UCSD-AML1 (cell line): ENCODE data around the gene C19orf38.
"Not testable (repeated sequence)": the region's sequence is repeated elsewhere in the genome, so short reads cannot be mapped to it uniquely, and the experiment has no call there.

ENCODE experiments used
- DNase-seq: peaks from one replicate; lab custom pipeline; 2025; ENCODE audit not compliant: unreplicated experiment; lab: John Stamatoyannopoulos, UW

The C19orf38 gene

DNA sequence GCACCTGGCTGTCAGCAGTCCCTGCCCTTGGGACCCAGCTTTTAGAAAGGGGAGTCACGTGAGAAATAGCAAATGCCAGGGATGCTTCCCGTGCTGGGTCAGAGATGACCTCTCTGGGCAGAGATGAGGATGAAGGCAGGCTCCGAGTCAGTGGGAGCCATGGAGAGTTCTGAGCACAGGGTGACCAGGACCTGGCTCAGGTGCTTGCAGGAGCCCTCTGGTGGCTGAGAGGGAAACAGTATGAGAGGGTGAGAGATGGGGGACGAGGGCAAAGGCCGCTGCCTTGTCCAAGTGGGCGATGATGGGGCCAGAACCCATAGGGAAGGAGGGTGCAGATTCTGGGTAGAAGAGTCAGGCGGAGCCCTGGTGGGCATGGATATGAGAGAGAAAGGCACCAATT, 28.0 kb upstream of the C19orf38 start:
- DNase-seq, result no peak

DNA sequence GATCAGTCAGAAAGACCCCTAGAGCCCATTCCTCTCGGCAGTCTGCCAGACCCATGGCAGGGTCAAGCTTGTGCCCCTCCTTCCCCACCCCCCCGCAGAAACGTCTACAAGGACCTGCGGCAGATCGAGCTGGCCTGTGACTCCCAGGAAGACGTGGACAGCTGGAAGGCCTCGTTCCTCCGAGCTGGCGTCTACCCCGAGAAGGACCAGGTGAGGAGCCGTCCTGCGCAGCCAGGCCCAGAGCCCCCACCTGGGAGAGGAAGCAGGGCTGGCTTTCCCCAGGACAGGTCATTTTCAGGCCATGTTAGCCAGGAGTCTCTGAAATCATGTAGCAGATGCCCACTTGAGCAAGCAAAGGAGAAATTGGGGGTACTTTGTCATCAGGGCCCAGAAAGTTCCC, 24.5 kb upstream of the C19orf38 start:
- DNase-seq, result no peak

DNA sequence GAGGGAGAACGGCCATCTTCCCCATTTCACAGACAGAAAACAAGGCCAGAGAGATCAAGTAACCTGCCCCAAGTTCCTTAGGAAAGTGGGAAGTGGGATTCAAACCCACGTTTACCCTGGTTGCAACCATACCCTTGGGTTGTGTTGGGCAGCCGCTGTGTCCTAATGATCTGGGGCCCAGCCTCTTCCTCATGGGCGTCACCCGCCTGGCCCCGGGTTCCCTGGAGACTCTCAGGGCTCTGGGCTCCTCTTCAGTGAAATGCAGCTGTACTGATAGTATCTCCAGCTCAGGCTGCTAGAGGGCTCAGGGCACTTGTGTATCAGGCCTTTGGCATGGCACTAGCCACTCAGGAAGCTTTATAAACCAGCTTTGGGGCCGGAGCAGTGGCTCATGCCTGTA, 22.0 kb upstream of the C19orf38 start:
- no peak for DNase-seq

DNA sequence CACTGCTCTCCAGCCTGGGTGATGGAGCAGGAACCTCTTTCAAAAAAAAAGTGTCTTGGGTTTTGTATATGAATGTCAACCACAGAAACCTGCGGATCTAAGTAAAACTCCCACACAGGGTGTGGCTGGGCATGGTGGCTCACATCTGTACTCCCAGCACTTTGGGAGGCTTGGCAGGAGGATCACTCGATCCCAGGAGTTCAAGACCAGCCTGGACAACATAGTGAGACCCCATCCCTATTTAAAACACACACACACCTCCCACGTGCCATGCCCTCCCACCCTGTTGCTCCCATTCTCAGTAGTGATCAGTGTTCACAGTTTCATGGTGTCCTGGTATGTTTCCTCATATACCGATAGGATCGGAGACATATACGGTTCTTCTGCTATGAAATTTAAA, 21.4 kb upstream of the C19orf38 start:
- no peak for DNase-seq

DNA sequence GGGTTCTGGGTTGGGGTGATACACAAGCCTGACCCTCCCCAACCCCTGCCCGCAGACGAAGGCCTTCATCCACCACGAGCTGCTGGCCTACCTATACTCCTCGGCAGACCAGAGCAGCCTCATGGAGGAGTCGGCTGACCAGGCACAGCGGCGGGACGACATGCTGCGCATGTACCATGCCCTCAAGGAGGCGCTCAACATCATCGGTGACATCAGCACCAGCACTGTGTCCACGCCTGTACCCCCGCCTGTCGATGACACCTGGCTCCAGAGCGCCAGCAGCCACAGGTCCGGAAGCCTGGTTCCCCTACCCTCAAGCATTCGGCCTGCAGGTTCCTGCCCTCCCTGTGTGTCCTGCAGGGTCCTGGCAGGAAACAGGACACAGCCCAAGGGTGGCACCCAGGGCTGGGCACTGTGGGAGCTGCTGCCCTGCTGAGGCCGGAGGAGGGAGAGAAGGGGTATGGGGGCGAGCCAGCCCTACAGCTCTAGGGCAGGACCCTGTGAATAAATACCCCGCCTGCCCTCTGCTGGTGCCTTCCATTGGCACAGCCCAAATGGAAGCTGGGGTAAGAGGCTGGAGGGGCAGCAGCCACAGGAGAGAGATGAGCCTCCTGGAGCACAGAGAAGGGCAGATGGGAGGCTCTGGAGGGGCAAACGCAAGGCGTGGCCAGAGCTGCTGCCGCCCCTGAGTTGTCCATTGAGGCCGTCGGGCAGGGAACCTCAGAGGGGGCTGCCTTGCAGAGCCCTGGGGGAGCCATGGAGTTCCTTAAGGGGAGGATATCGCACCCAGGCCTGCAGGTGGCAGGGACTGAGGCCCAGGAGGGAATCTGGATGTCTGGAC, 19.0 kb upstream of the C19orf38 start:
- DNase-seq, result peak; percentile 26

DNA sequence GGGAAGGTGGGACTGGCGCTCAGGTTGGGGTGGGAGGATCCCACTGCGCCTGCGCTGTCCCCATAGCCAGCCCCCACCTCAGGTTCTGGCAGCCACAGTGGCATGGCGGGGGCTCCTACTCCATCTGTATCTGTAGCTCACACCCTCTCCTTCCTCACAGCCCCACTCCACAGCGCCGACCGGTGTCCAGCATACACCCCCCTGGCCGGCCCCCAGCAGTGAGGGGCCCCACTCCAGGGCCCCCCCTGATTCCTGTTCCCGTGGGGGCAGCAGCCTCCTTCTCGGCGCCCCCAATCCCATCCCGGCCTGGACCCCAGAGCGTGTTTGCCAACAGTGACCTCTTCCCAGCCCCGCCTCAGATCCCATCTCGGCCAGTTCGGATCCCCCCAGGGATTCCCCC, 18.2 kb upstream of the C19orf38 start:
- DNase-seq, result no peak

DNA sequence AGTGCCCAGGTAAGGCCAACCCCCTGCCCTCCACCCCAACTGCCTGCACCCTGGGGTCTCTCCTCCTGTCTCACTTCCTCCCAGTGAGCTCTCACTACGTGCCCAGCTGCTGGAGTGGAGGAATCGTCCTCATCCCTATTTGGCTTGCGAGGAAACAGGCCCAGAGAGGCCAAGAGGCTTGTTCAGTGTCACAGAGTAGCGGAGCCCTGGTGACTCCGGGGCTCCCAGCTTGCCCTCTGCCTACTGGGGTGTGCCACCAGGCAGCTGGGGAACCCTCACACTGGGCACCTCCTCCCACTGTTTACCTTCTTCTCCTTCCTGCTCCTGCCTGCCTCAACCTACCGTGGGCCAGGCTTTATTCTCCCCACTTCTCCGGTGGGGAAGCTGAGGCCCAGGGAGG, 17.8 kb upstream of the C19orf38 start:
- no peak for DNase-seq

DNA sequence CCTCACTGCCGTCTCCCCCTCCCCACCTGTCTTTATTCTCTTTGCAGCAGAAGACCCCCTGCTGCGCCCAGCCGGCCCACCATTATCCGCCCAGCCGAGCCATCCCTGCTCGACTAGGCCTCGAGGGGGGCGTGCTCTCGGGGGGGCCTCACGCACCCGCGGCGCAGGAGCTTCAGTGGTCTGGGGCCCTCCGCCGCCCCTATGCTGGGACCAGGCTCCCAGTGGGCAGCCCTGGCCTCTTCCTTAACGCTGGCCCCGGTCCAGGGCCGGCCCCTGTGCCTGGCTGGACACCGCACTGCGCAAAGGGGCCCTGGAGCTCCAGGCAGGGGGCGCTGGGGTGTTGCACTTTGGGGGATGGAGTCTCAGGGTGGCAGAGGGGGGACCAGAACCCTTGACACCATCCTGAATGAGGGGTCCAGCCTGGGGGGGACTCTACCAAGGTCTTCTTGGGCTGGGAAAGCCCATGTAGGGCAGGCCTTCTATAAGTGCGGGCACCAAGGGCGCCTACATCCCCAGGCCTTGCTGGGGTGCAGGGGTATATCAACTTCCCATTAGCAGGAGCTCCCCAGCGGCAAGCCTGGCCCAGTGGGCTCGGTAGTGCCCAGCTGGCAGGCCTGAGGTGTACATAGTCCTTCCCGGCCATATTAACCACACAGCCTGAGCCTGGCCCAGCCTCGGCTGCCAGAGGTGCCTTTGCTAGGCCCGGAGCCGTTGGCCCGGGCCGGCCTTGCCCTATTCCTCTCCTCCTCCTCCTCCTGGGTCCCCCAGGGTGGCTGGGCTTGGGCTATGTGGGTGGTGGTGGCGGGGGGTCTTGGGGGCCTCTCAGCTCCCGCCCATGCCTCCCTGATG, 17.1 kb upstream of the C19orf38 start:
- DNase-seq, result no peak

DNA sequence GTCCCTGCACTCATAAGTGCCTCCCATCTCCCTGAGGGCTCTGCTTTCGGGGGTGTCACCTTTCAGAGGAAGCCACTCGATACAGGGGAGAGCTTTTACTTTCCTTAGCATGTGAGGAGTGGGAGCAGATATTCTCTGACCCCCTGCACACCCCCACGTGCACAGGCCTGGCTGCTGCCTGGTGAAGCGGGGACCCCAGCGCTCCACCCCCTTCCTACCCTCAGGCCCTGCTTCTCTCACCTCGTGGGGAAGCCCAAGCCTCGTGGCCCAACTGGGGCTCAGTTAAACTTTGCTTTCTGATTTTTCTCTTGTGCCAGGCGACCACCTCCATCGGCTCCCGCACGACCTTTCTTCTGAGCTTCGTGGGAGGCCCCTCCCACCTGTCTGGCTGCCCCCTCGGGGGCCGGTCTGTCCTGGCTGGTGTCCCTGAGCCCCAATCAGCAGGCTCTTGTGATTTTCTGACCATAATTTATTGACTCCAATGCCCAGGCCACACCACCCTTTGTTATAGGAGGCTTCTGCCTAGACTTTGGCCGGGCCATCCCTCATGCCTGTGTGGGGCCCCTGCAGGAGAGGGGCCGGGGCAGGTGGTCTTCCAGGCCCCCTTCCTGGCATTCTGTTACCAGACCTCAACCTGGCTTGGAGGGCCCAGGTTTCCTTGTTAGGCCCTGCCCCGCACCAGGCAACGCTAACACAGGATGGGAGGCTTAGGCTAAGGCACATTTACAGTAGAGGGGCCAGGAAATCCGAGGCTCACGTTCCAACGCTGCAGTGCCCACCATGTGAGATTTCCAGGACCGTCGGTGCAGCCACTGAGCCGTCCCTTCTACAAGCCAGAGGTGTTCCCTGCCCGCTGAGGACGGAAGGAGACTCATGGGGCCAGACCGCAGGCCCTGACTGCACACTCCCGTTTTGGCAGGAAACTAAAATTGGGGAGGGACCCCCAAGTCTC, 16.0 kb upstream of the C19orf38 start:
- no peak for DNase-seq

DNA sequence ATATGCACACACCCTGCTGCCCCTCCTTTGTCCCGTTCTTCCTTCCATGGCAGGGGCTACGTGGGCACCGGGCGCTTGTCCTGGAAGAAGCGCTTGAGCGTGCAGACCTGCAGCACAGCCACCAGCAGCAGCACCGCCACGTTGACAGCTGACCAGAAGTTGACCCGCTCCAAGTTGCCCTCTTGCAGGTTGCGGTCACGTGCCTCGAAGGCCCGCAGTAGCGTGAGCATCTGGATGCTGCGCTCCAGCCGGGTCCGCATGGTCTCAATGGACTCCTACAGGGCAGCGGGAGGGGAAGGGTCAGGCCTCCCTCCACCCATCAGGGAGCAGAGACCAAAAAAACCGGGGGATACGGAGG, 15.3 kb upstream of the C19orf38 start:
- no peak for DNase-seq

DNA sequence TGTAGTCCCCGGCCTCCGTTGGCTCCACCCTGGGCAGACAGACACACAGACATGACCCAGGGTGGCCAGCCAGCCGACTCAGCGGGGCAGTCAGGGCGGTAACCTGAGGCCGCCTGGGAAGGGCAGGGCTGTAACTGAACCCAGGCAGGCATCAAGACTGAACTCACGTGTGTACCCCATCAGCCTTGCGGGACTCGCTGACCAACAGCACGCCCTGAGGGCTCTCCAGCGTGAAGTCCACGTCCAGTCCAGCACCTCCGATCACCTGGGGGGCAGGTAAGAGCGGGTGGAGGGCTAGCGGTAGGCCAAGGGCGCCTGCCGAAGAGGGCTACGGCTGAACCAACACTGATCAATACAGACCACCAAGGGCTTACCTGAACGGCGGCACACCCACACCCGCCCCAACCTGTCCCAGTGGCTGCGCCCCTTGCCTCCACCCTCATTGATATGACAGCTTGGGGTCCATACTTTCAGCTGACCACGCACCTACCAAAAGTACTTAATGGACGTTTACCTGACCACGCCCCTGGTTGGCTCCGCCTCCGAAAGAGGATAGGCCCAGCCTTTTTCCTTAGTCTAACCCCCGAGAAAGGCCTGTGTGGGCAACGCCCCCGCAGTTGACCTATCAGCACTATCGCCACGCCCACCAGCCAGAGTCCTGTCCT, 13.0 kb upstream of the C19orf38 start:
- no peak for DNase-seq

DNA sequence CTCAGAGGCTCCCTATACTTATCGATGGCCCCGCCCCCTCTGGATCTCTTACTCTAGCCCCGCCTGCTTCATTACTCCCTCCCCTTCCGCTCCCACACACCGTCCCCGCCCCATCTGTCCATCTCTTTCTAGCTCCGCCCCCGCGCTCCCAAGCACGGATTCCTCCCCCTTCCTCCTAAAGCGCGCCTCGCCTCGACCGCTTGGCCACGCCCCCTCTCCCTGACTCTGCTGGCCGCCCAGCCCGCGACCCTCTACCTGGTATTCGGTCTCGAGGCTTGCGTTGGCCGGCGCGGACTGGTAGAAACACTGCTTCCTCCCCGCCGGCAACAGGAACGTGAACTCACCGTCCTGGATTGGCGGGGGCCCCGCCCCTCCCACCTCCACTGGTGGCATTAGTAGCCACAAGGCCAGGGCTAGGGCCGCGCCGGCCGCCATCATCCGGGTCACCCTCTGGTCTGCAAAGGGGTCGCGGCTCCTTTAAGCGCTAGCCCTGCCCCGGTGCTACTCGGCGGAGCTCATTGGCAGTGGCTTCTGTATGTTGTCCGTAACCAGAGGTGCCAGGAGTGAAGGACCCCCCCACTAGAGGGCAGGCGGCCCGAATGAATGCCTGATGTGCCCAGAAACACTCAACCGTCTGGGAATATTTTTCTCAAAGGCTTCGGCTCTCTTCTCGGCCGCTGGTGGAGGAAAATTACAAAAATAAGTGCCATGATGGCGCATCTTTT, 12.3 kb upstream of the C19orf38 start, which contains the start of gene TMED1:
Gene TMED1, minus strand, starts transcription at position 459 of the 725 bp plus-strand sequence. Its CDS starts 21 bp downstream, at position 438.
- peak; percentile 99 for DNase-seq

DNA sequence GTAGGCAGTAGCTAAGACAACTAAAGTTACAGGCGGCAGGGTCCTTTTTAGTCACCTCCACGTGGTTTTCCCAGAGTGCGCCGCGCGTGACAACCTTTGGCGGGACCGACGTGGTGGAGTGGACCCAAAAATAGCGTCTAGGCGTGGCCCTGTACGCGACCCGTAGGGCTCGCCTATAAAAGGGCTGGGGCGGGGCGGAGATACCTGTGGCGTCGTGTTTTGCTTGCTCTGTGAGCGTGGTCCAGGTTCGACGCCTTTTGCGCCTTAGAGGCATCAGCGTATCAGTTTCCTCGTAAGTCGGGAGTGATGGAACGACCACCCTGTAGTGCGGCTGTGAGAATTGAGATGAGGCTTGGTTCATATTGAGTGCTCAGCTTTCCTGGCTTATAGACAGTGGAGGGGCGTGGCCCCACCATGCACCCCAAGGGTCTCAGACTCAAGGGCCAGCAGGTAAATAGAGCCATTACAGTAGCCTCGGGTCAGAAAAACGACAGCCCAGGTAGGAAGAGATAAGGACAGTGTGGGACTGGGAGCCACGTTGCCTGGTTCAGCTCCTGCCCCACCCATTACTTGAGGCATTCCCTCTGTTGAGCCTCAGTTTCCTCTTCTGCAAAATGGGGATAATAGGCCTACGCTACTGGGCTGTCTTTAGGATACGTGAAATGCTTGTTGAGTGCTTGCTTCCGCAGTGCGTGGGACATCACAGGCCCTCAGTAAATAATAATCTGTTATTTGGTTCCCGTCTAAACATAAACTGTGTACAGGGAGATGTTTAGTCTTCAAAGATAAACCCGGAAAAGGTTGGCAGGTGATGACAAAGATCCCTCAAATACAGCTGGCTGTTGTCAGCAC, 11.5 kb upstream of the C19orf38 start:
- peak; percentile 94 for DNase-seq

DNA sequence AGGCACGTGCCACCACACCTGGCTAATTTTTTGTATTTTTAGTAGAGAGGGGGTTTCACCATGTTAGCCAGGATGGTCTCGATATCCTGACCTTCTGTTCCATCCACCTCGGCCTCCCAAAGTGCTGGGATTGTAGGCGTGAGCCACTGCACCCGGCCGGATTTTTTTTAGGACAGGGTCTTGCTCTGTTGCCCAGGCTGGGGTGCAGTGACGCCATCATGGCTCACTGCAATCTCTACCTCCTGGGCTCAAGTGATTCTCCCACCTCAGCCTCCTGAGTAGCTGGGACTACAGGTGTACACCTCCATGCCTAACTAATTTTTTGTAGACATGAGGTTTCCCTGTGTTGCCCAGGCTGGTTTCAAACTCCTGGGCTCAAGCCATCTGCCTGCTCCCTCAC, 10.6 kb upstream of the C19orf38 start:
- DNase-seq, result not testable (repeated sequence)

DNA sequence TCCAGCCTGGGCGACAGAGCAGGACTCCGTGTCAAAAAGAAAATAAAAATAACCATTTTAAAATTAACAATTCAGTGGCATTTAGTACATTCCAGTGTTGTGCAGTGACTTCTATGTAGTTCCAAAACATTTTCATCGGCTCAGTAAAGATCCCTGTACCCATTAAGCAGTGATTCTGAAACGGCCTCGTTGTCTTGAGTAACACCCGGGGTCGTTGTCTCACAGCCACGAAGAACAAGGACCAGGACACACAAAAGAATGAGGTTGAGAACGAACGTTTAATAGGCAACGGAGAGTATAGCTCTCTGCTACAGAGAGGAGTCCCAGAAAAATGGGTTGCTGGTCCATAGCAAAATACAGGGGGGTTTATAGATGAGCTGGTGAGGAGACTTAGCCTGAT, 9.8 kb upstream of the C19orf38 start:
- no peak for DNase-seq

DNA sequence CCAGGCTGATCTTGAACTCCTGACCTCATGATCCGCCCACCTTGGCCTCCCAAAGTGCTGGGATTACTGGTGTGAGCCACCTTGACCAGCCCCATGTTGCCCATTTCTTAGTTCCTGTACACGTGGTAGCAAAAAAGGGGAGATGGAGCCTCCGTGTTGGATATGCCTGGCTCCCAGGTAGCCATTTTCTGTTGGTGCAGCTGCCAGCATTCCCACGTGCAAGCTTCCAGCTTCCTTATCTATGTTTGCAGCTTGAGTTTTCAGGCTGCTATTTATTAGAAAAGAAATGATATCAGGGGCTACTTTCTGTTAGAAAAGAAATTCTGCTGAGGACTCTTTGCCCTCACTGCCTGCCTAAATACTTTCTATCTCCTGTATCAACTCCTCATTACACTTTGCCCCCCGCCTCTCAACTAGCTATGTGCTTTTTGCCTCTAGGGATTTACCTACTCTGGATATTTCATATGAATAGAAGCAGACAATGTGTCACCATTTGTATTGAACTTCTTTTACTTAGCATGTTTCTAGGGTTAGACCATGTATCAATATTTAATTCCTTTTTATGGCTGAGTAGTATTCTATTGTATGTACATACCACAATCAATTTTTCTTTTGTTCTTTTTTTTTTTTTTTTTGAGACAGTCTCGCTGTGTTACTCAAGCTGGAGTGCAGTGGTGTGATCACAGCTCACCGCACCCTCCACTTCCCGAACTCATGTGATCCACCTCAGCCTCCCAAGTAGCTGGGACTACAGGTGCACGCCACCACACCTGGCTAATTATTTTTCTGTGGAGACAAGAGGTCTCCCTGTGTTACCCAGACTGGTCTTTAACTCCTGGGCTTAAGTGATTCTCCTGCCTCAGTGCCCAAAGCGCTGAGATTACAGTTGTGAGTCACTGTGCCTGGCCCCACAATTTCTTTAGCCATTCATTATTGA, 8.8 kb upstream of the C19orf38 start:
- DNase-seq, result no peak

DNA sequence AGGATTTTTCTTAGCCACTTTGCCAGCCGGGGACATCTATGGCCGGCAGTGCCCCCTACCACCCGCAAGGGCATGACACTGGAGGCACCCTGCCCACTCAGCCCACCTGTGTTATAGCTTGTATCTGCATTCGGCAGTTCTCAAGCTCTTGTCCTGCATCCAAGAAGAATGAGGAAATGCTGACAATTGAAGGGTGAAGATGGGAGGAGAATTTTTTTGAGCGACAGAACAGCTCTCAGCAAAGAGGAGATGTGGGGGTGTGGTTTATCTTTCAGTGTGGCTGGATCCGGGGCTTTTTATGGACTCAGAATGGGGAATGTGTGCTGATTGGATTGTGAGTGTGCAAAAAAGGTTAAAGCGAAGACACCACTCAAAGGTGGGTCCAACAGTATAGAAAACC, 5.4 kb upstream of the C19orf38 start:
- DNase-seq, result no peak
